Hepatocyte (in vitro differentiated cells): ENCODE results near the gene DNAJC5G. TPM values are rescaled to one million over a fixed set of nuclear protein-coding genes. Genes with fewer than 3 reads are reported as not detected.
A peak's percentile ranks its signal among the peaks of the same experiment; 100 is the strongest.
"Not testable (repeated sequence)": the region's sequence is repeated elsewhere in the genome, so short reads cannot be mapped to it uniquely, and the experiment has no call there.

Experiments used
- DNase-seq: peaks from one replicate; pipeline ENCODE4 v3.0.0-alpha.2; 2016; ENCODE audit warnings: low spot score
- H2AFZ ChIP-seq: fragments of 200-600 bp; sonication (generic); 2 replicates; pipeline ENCODE4 v1.6.0; 2016; ENCODE audit warnings: antibody characterized with exemption, mild to moderate bottlenecking
- H3K27ac ChIP-seq: fragments of 200-600 bp; sonication (generic); 2 replicates; pipeline ENCODE4 v1.5.1; 2016; ENCODE audit warnings: mild to moderate bottlenecking
- H3K27me3 ChIP-seq: fragments of 200-600 bp; sonication (generic); 2 replicates; pipeline ENCODE4 v1.6.1; 2016
- H3K36me3 ChIP-seq: fragments of 200-600 bp; sonication (generic); replicated peaks from 2 replicates; pipeline ENCODE4 v1.5.1; 2016; ENCODE audit warnings: low read depth; ENCODE audit not compliant: insufficient read depth
- H3K4me1 ChIP-seq: fragments of 200-600 bp; sonication (generic); 2 replicates; pipeline ENCODE4 v1.5.1; 2016; ENCODE audit warnings: mild to moderate bottlenecking, moderate library complexity; ENCODE audit not compliant: insufficient read depth
- H3K4me2 ChIP-seq: fragments of 200-600 bp; sonication (generic); 2 replicates; pipeline ENCODE4 v1.6.0; 2016
- H3K4me3 ChIP-seq: fragments of 200-600 bp; sonication (generic); 2 replicates; pipeline ENCODE4 v1.5.1; 2016; ENCODE audit warnings: mild to moderate bottlenecking
- H3K79me2 ChIP-seq: fragments of 200-600 bp; sonication (generic); 2 replicates; pipeline ENCODE4 v1.6.0; 2017; ENCODE audit warnings: mild to moderate bottlenecking
- H3K9me2 ChIP-seq: fragments of 200-600 bp; sonication (generic); replicated peaks from 2 replicates; pipeline ENCODE4 v1.6.0; 2017; ENCODE audit warnings: mild to moderate bottlenecking; ENCODE audit not compliant: insufficient read depth
- H3K9me3 ChIP-seq: fragments of 200-600 bp; sonication (generic); 2 replicates; pipeline ENCODE4 v1.5.1; 2016; ENCODE audit warnings: low read depth, mild to moderate bottlenecking
- H4K20me1 ChIP-seq: fragments of 200-600 bp; sonication (generic); 2 replicates; pipeline ENCODE4 v1.6.0; 2016; ENCODE audit warnings: mild to moderate bottlenecking; ENCODE audit not compliant: insufficient read depth, poor library complexity, severe bottlenecking
- CTCF ChIP-seq: fragments of 200-600 bp; sonication (generic); IDR thresholded peaks from 2 replicates; pipeline ENCODE4 v1.5.1; 2016; ENCODE audit warnings: antibody characterized with exemption, mild to moderate bottlenecking; ENCODE audit not compliant: poor library complexity
- EZH2 ChIP-seq: fragments of 200-600 bp; sonication (generic); IDR thresholded peaks from 2 replicates; pipeline ENCODE4 v1.6.1; 2016; ENCODE audit warnings: antibody characterized with exemption, mild to moderate bottlenecking, borderline replicate concordance
- EZH2phosphoT487 ChIP-seq: fragments of 200-600 bp; sonication (generic); IDR thresholded peaks from one replicate; pipeline ENCODE4 v1.6.1; 2018; ENCODE audit warnings: antibody characterized with exemption, mild to moderate bottlenecking, low read depth, moderate library complexity; ENCODE audit not compliant: unreplicated experiment, severe bottlenecking
- WGBS: methylation state at CpG from one replicate; pipeline ENCODE4 v1.1.6; 2016; ENCODE audit warnings: low lambda C conversion rate; ENCODE audit errors: missing lambda C conversion rate; 5-methylcytosine and 5-hydroxymethylcytosine counted together
- polyA plus RNA-seq: library from polyadenylated mRNA; unstranded; fragments of >200 nt; fragmentation: Nextera tagmentation; extraction: Ambion mirVana; gene quantifications from 2 replicates; pipeline ENCODE4 v1.2.1, GENCODE V29; 2016
- total RNA-seq: library from RNA; depleted of rRNA; stranded (reverse); fragments of >200 nt; gene quantifications from 2 replicates; pipeline ENCODE4 v1.2.3, GENCODE V29; 2014

DNAJC5G gene
- total and polyA plus RNA-seq, 2 experiments from 2014 or later, result not detected

DNA sequence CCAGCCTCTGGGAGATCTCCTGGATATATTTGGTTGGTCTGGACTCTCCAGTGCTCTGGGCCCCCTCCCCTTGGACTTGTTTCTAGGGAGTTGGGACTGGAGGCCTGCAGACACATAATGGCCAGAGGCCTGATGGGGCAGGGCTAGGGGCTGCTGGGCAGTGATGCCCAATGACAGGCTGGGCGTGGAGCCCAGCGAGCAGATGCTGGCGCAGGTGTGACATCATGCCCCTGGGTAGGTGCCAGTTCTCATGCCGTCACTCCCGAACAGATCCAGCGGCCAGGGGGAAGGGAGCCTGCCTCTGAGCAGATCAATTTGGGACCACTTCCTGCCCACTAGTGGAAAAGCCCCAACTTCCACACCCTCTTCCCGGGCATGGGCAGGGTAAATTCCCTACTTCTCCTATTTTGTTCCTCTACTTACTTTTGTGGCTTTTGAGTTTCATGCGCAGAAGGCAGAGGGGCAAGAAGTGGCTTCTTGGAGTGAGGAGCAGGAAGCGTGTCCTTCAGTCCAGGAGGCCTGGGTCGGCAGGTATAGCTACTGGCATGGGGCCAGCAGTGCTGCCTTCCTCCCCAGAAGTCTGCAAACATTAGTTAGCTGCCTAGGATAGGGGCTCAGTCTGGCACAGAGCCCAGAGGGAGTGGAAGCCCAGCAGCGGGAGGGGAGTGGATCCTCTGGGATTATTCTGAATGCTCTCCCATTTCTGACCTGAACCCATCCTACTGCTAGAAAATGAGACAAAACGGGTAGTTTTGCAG, 41.6 kb downstream of the DNAJC5G start:
- no peak for DNase-seq
- WGBS, result 89% methylated on average over 12 of the region's 12 CpGs
- Histone ChIP-seq H3K4me3 (no peak overlapping the region), H3K9me2 (no peaks in the 10 kb centered on the region), H4K20me1 (no peaks in the 10 kb centered on the region), H3K27ac (no peak overlapping the region), H3K36me3 (no peaks in the 10 kb centered on the region), H2AFZ (no peak overlapping the region), H3K9me3 (no peaks in the 10 kb centered on the region), H3K4me1 (peaks cover 10% of the 10 kb centered on the region), H3K4me2 (no peak overlapping the region), H3K27me3 (no peaks in the 10 kb centered on the region), H3K79me2 (peaks cover under 1% of the 10 kb centered on the region)
- TF ChIP-seq EZH2phosphoT487, result no peak
- no peak for TF ChIP-seq CTCF
- TF ChIP-seq EZH2, result no peak

- over 99% methylated on average over 15 of the region's 15 CpGs for WGBS
- H3K4me1 ChIP-seq, result peaks cover 21% of the 10 kb centered on the region
Measured at GRCh38 chr2:27319839-27320238, 44.6 kb downstream of the DNAJC5G start.

GRCh38 chr2:27320958-27321543, 45.8 kb downstream of the DNAJC5G start:
- Histone ChIP-seq H3K36me3 (no peaks in the 10 kb centered on the region), H3K27ac (peak overlapping the region; percentile 99), H2AFZ (no peak overlapping the region), H3K4me3 (no peak overlapping the region), H3K9me3 (no peaks in the 10 kb centered on the region), H3K9me2 (no peaks in the 10 kb centered on the region), H3K4me1 (peaks cover 21% of the 10 kb centered on the region), H3K79me2 (peaks cover 8% of the 10 kb centered on the region), H4K20me1 (no peaks in the 10 kb centered on the region), H3K4me2 (peak overlapping the region; percentile 94), H3K27me3 (no peaks in the 10 kb centered on the region)
- 37% methylated on average over 8 of the region's 8 CpGs for WGBS
- peak; percentile 47 for TF ChIP-seq CTCF
- TF ChIP-seq EZH2, result no peak
- no peak for TF ChIP-seq EZH2phosphoT487
- peak; percentile 94 for DNase-seq

More at GRCh38 chr2:27319839-27320238, 44.6 kb downstream of the DNAJC5G start:
- H4K20me1 ChIP-seq, H3K4me2 ChIP-seq, H3K27me3 ChIP-seq, H3K9me3 ChIP-seq, H3K79me2 ChIP-seq, DNase-seq, H3K9me2 ChIP-seq, H3K36me3 ChIP-seq, H3K4me3 ChIP-seq, H2AFZ ChIP-seq, H3K27ac ChIP-seq: not testable (repeated sequence)

GRCh38 chr2:27322301-27322765, 47.1 kb downstream of the DNAJC5G start:
- Histone ChIP-seq H4K20me1 (no peaks in the 10 kb centered on the region), H3K27me3 (no peaks in the 10 kb centered on the region), H3K4me2 (peak overlapping the region; percentile 94), H3K4me1 (peaks cover 21% of the 10 kb centered on the region), H3K9me2 (no peaks in the 10 kb centered on the region), H3K27ac (peak overlapping the region; percentile 99), H3K36me3 (no peaks in the 10 kb centered on the region), H3K79me2 (peaks cover 8% of the 10 kb centered on the region), H3K9me3 (no peaks in the 10 kb centered on the region), H3K4me3 (peak overlapping the region; percentile 69), H2AFZ (peak overlapping the region; percentile 60)
- DNase-seq, result peak; percentile 44
- 18% methylated on average over 9 of the region's 10 CpGs for WGBS
- TF ChIP-seq EZH2phosphoT487, result no peak
- TF ChIP-seq CTCF, result no peak
- TF ChIP-seq EZH2, result no peak
